Measurements from ENCODE around the gene FALEC.
"Not testable (repeated sequence)": the region's sequence is repeated elsewhere in the genome, so short reads cannot be mapped to it uniquely, and the experiment has no call there.

Gene FALEC

GRCh38 chr1:150574260-150575071 lies 58.9 kb downstream of the FALEC start:
- DNase-seq (ENCODE audit: low read depth) = no peak

GRCh38 chr1:150575072-150575489 lies 59.5 kb downstream of the FALEC start:
- DNase-seq (ENCODE audit: low read depth) = no peak

- DNase-seq (ENCODE audit: low read depth) = no peak
Measured at GRCh38 chr1:150575518-150576366, 60.2 kb downstream of the FALEC start.

GRCh38 chr1:150576367-150576711 lies 60.8 kb downstream of the FALEC start:
- no peak for DNase-seq (ENCODE audit: low read depth)

GRCh38 chr1:150576794-150577556 lies 61.4 kb downstream of the FALEC start:
- DNase-seq (ENCODE audit: low read depth) = no peak

GRCh38 chr1:150577557-150578271 lies 62.2 kb downstream of the FALEC start:
- no peak for DNase-seq (ENCODE audit: low read depth)

GRCh38 chr1:150578272-150579109 lies 62.9 kb downstream of the FALEC start:
- DNase-seq (ENCODE audit: low read depth) = no peak

- peak; percentile 76 for DNase-seq (ENCODE audit: low read depth)
Measured at GRCh38 chr1:150579110-150579944, 63.8 kb downstream of the FALEC start, which contains the start of gene MCL1. Gene MCL1 (minus strand): TSS chr1:150579610. CDS start chr1:150579530, 80 bp downstream.

GRCh38 chr1:150579945-150580642 lies 64.5 kb downstream of the FALEC start:
- DNase-seq (ENCODE audit: low read depth) = no peak

- DNase-seq (ENCODE audit: low read depth) = not testable (repeated sequence)
Measured at GRCh38 chr1:150580966-150581365, 65.4 kb downstream of the FALEC start.

- DNase-seq (ENCODE audit: low read depth) = not testable (repeated sequence)
Measured at GRCh38 chr1:150581437-150581836, 65.9 kb downstream of the FALEC start.

- DNase-seq (ENCODE audit: low read depth) = not testable (repeated sequence)
Measured at GRCh38 chr1:150581962-150582361, 66.4 kb downstream of the FALEC start.

GRCh38 chr1:150582371-150582770 lies 66.8 kb downstream of the FALEC start:
- no peak for DNase-seq (ENCODE audit: low read depth)

All from activated T-helper 1 cell treated with Interleukin-2 at 50 U/mL for 16 hours (primary cell).